ENCODE results near the gene ACTMAP. TPM values are rescaled to one million over a fixed set of nuclear protein-coding genes. Genes with fewer than 3 reads are reported as not detected.

The ACTMAP gene
- total and polyA plus RNA-seq, 2 experiments from 2014 or later, result 2.5 to 7.3 TPM

DNA sequence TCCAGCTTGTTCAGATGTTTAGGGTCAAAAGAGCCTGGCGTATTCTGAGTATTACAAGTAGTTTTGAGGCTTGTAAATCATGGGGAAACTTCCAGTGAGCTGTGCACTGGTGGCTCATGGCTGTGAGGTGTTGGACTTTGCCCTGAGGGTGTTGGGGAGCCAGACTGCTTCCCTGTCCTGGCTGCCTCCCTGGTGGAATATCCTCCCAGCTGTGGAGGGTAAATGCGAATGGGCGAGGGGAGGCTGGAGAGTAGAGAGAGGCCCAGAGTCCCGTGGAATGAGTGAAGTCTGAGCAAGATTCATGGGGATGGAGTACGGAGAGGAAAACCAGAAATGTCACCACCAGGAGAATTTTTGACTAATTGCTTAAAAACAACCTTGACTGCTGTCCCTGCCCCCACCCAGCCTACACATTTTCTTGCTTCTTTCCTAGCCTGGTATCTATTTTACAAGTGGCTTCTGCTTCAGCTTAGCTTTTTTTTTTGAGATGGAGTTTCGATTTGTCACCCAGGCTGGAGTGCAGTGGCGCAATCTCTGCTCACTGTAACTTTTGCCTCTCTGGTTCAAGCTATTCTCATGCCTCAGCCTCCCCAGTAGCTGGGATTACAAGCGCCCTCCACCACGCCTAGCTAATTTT is 4.5 kb upstream of the ACTMAP start:
- Histone ChIP-seq H4K20me1 (ENCODE audit: insufficient read depth) (no peaks in the 10 kb centered on the region), H3K4me3 (peak overlapping the region; percentile 30; the same call in 1 of the 2 replicates), H3K4me2 (ENCODE audit: unreplicated experiment) (peak overlapping the region; percentile 45), H3K9me2 (ENCODE audit: insufficient read depth) (no peaks in the 10 kb centered on the region), H3K27ac (peak overlapping the region; percentile 56), H3K9me3 (ENCODE audit: low read depth) (no peaks in the 10 kb centered on the region), H3K27me3 (replicated peaks; ENCODE audit: insufficient read depth) (no peaks in the 10 kb centered on the region), H3K79me2 (ENCODE audit: insufficient read depth) (peaks cover 86% of the 10 kb centered on the region), H2AFZ (no peak overlapping the region), H3K36me3 (ENCODE audit: low read depth) (peaks cover 16% of the 10 kb centered on the region), H3F3A (ENCODE audit: insufficient read depth) (peaks cover 22% of the 10 kb centered on the region; the same call in 1 of the 2 replicates), H3K9ac (peak overlapping the region; percentile 48), H3K4me1 (ENCODE audit: insufficient read depth) (peaks cover 24% of the 10 kb centered on the region)
- TF ChIP-seq EZH2phosphoT487 (IDR thresholded peaks at IDR 0.05; ENCODE audit: insufficient read depth, low read depth) (no peak), EZH2 (IDR thresholded peaks at IDR 0.05; ENCODE audit: insufficient read depth, poor library complexity, severe bottlenecking) (no peak)
- peak; percentile 51 for DNase-seq
- in situ Hi-C loops (cut with MboI), result no loop called here
- WGBS, 2 experiments (ENCODE audit: low coverage in 1 of 2, low lambda C conversion rate in 2 of 2, missing lambda C conversion rate in 2 of 2), result 75 to 78% methylated on average over 9 of the region's 9 CpGs

DNA sequence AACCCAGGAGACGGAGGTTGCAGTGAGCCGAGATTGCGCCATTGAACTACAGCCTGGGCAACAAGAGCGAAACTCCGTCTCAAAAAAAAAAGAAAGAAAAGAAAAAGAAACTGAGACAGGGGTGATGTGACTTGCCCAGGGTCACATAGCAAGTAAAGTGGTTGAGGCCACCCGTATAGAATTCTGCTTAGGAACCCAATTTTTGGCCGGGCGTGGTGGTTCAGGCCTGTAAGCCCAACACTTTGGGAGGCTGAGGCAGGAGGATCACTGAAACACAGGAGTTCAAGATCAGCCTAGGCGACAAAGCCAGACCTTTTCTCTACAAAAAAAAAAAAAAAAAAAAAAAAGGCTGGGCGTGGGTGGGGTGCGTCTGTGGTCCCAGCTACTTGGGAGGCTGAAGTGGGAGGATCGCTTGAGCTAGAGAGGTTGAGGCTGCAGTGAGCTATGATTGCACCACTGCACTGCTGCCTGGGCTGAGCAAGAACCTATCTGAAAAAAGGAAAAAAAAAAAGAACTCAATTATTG is 2.0 kb upstream of the ACTMAP start:
- Histone ChIP-seq H3K36me3 (ENCODE audit: low read depth) (no peaks in the 10 kb centered on the region), H4K20me1 (ENCODE audit: insufficient read depth) (no peaks in the 10 kb centered on the region), H3K4me3 (peak overlapping the region; percentile 75), H3K27ac (peak overlapping the region; percentile 98), H3K4me2 (ENCODE audit: unreplicated experiment) (peak overlapping the region; percentile 100), H2AFZ (no peak overlapping the region), H3K9me2 (ENCODE audit: insufficient read depth) (no peaks in the 10 kb centered on the region), H3K4me1 (ENCODE audit: insufficient read depth) (peaks cover 29% of the 10 kb centered on the region), H3K9ac (peak overlapping the region; percentile 98), H3K27me3 (replicated peaks; ENCODE audit: insufficient read depth) (no peaks in the 10 kb centered on the region), H3F3A (ENCODE audit: insufficient read depth) (peaks cover 22% of the 10 kb centered on the region; the same call in 1 of the 2 replicates), H3K9me3 (ENCODE audit: low read depth) (no peaks in the 10 kb centered on the region), H3K79me2 (ENCODE audit: insufficient read depth) (peaks cover 74% of the 10 kb centered on the region)
- no peak for DNase-seq
- in situ Hi-C loops (cut with MboI), result no loop called here
- no peak for TF ChIP-seq EZH2phosphoT487 (IDR thresholded peaks at IDR 0.05; ENCODE audit: insufficient read depth, low read depth)
- no peak for TF ChIP-seq EZH2 (IDR thresholded peaks at IDR 0.05; ENCODE audit: insufficient read depth, poor library complexity, severe bottlenecking)
- WGBS, 2 experiments (ENCODE audit: low coverage in 1 of 2, low lambda C conversion rate in 2 of 2, missing lambda C conversion rate in 2 of 2), result 44 to 46% methylated on average over 11 to 12 of the region's 12 CpGs

DNA sequence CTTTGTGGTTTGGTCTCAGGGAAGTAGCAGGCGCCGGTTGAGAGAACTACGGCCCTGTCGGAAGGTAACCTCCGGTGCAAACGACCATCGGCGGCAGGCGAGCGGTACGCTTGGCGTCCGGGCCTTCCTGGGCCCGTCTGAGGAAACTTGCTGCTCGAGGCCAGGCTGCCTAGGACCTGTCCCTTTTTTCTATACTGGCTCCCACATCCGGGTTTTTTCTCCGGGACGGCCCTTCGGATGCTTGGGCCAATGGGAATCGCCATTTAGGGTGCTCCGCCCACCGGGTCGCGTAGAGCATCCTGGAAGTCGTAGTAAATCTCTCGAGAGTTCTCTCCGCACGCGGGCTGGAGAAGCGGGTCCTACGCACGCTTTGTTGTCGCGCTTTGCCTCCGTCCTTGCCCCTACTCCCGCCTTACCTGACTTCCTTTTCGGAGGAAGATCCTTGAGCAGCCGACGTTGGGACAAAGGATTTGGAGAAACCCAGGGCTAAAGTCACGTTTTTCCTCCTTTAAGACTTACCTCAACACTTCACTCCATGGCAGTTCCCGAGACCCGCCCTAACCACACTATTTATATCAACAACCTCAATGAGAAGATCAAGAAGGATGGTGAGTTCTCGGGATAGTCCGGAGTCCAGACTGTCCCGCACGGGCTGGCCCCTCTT is 729 bp upstream of the ACTMAP start, which contains the start of gene SNRPA:
Gene SNRPA (plus strand): TSS at position 330 of the 664 bp plus-strand sequence. CDS start 206 bp downstream, at position 536.
- Histone ChIP-seq H3K9me3 (ENCODE audit: low read depth) (no peaks in the 10 kb centered on the region), H3K27me3 (replicated peaks; ENCODE audit: insufficient read depth) (no peaks in the 10 kb centered on the region), H3K4me2 (ENCODE audit: unreplicated experiment) (peak within 1 kb of the TSS; percentile 100), H3K9ac (peak within 1 kb of the TSS; percentile 98), H3K4me1 (ENCODE audit: insufficient read depth) (peaks cover 30% of the 10 kb centered on the region), H3K27ac (peak within 1 kb of the TSS; percentile 98), H3K36me3 (ENCODE audit: low read depth) (no peaks in the 10 kb centered on the region), H3K4me3 (peak within 1 kb of the TSS; percentile 93), H4K20me1 (ENCODE audit: insufficient read depth) (no peaks in the 10 kb centered on the region), H3F3A (ENCODE audit: insufficient read depth) (peaks cover 22% of the 10 kb centered on the region; the same call in 1 of the 2 replicates), H3K9me2 (ENCODE audit: insufficient read depth) (no peaks in the 10 kb centered on the region), H2AFZ (peak within 1 kb of the TSS; percentile 64), H3K79me2 (ENCODE audit: insufficient read depth) (peaks cover 61% of the 10 kb centered on the region)
- TF ChIP-seq EZH2 (IDR thresholded peaks at IDR 0.05; ENCODE audit: insufficient read depth, poor library complexity, severe bottlenecking), result no peak
- no peak for TF ChIP-seq EZH2phosphoT487 (IDR thresholded peaks at IDR 0.05; ENCODE audit: insufficient read depth, low read depth)
- peak; percentile 100 for DNase-seq
- 0 to 1% methylated on average over 41 to 46 of the region's 46 CpGs for WGBS, 2 experiments (ENCODE audit: low coverage in 1 of 2, low lambda C conversion rate in 2 of 2, missing lambda C conversion rate in 2 of 2)
- in situ Hi-C loops (cut with MboI), result no loop called here

- Histone ChIP-seq H3F3A (ENCODE audit: insufficient read depth) (peaks cover 22% of the 10 kb centered on the region; the same call in 1 of the 2 replicates), H3K4me2 (ENCODE audit: unreplicated experiment) (no peak overlapping the region), H3K9me3 (ENCODE audit: low read depth) (no peaks in the 10 kb centered on the region), H3K4me1 (ENCODE audit: insufficient read depth) (peaks cover 25% of the 10 kb centered on the region), H3K79me2 (ENCODE audit: insufficient read depth) (peaks cover 26% of the 10 kb centered on the region), H2AFZ (no peak overlapping the region), H3K27me3 (replicated peaks; ENCODE audit: insufficient read depth) (no peaks in the 10 kb centered on the region), H3K9ac (no peak overlapping the region), H4K20me1 (ENCODE audit: insufficient read depth) (no peaks in the 10 kb centered on the region), H3K36me3 (ENCODE audit: low read depth) (no peaks in the 10 kb centered on the region), H3K9me2 (ENCODE audit: insufficient read depth) (no peaks in the 10 kb centered on the region), H3K27ac (no peak overlapping the region), H3K4me3 (no peak overlapping the region)
- TF ChIP-seq EZH2phosphoT487 (IDR thresholded peaks at IDR 0.05; ENCODE audit: insufficient read depth, low read depth), result no peak
- no peak for TF ChIP-seq EZH2 (IDR thresholded peaks at IDR 0.05; ENCODE audit: insufficient read depth, poor library complexity, severe bottlenecking)
- no peak for DNase-seq
- WGBS, 2 experiments (ENCODE audit: low coverage in 1 of 2, low lambda C conversion rate in 2 of 2, missing lambda C conversion rate in 2 of 2), result 96% methylated on average over 7 of the region's 7 CpGs
- in situ Hi-C loops (cut with MboI), result no loop called here
Observed at GRCh38 chr19:40747536-40747935, 2.7 kb downstream of the ACTMAP start.

Data from GM23248 (cell line).